Keratinocyte (primary cell): ENCODE data around the gene TRMT2B. TPM values are rescaled to one million over a fixed set of nuclear protein-coding genes. Genes with fewer than 3 reads are reported as not detected.

ENCODE experiments used
- DNase-seq: peaks from one replicate; pipeline ENCODE4 v3.0.0-alpha.2; 2011; ENCODE audit warnings: low read depth, missing footprints, low spot score
- FAIRE-seq: peaks from 2 replicates; lab custom pipeline; 2011; peaks lifted over from hg19 to GRCh38; lab: Jason Lieb, UNC
- H2AFZ ChIP-seq: 2 replicates; pipeline ENCODE4 v1.6.0; 2012; ENCODE audit warnings: low read length, control low read depth, inconsistent platforms; ENCODE audit not compliant: control insufficient read depth
- H3K27ac ChIP-seq: 2 replicates; pipeline ENCODE4 v1.5.1; 2011; ENCODE audit warnings: low read length; ENCODE audit not compliant: control insufficient read depth, insufficient read depth
- H3K27me3 ChIP-seq: 3 replicates; pipeline ENCODE4 v1.6.0; 2011; ENCODE audit warnings: low read length; ENCODE audit not compliant: control insufficient read depth, insufficient read depth; ENCODE audit errors: extremely low read depth
- H3K36me3 ChIP-seq, 2 experiments: 2 replicates in 1 of 2; 3 replicates in 1 of 2; pipeline ENCODE4 v1.5.1; 2011; ENCODE audit warnings: low read length in 2 of 2, mild to moderate bottlenecking in 1 of 2; ENCODE audit not compliant: control insufficient read depth in 2 of 2, insufficient read depth in 2 of 2; ENCODE audit errors: extremely low read depth in 1 of 2
- H3K4me1 ChIP-seq: 3 replicates; pipeline ENCODE4 v1.5.1; 2011; ENCODE audit warnings: low read length; ENCODE audit not compliant: control insufficient read depth, insufficient read depth; ENCODE audit errors: extremely low read depth
- H3K4me2 ChIP-seq: 3 replicates; pipeline ENCODE4 v1.6.0; 2011; ENCODE audit warnings: low read depth, low read length; ENCODE audit not compliant: control insufficient read depth, insufficient read depth; ENCODE audit errors: extremely low read depth
- H3K4me3 ChIP-seq, 3 experiments: fragments of 200-600 bp in 1 of 3; sonication (generic) in 1 of 3; 2 replicates in 2 of 3; 3 replicates in 1 of 3; pipeline ENCODE4 v1.5.1; 2011 to 2016; ENCODE audit warnings: low read length in 3 of 3, mild to moderate bottlenecking in 3 of 3, control low read depth in 2 of 3, inconsistent platforms in 1 of 3, low read depth in 1 of 3, mixed read lengths in 1 of 3, mixed run types in 1 of 3, moderate library complexity in 1 of 3; ENCODE audit not compliant: control insufficient read depth in 2 of 3, insufficient read depth in 2 of 3; ENCODE audit errors: extremely low read depth in 1 of 3
- H3K79me2 ChIP-seq: 2 replicates; pipeline ENCODE4 v1.6.0; 2012; ENCODE audit warnings: low read length; ENCODE audit not compliant: control insufficient read depth, insufficient read depth
- H3K9ac ChIP-seq: 3 replicates; pipeline ENCODE4 v1.6.0; 2011; ENCODE audit warnings: low read length; ENCODE audit not compliant: control insufficient read depth, insufficient read depth; ENCODE audit errors: extremely low read depth
- H3K9me1 ChIP-seq: 3 replicates; pipeline ENCODE4 v1.6.0; 2011; ENCODE audit warnings: low read length; ENCODE audit not compliant: control insufficient read depth, insufficient read depth; ENCODE audit errors: extremely low read depth
- H3K9me3 ChIP-seq: 2 replicates; pipeline ENCODE4 v1.5.1; 2012; ENCODE audit warnings: low read depth, low read length; ENCODE audit not compliant: control insufficient read depth
- H4K20me1 ChIP-seq: 3 replicates; pipeline ENCODE4 v1.6.0; 2011; ENCODE audit warnings: low read length; ENCODE audit not compliant: control insufficient read depth, insufficient read depth; ENCODE audit errors: extremely low read depth
- CTCF ChIP-seq, 3 experiments: IDR thresholded peaks in 1 of 3; conservative IDR thresholded peaks in 1 of 3; optimal IDR thresholded peaks in 1 of 3; 2 replicates in 2 of 3; 3 replicates in 1 of 3; pipeline versions ENCODE3 to v1.5.1; 2011; ENCODE audit warnings: low read length in 3 of 3, mild to moderate bottlenecking in 3 of 3, moderate library complexity in 2 of 3, control low read depth in 1 of 3, inconsistent platforms in 1 of 3; ENCODE audit not compliant: insufficient read depth in 2 of 3; ENCODE audit errors: extremely low read depth in 1 of 3
- EZH2 ChIP-seq: IDR thresholded peaks from one replicate; pipeline ENCODE4 v1.6.1; 2012; ENCODE audit warnings: inconsistent platforms, mild to moderate bottlenecking, low read length, moderate library complexity
- dilution Hi-C: fragments of 300-500 bp; cut with MboI; formaldehyde crosslinking; loops from one replicate; pipeline ENCODE4 v1.7.0; 2020; ENCODE audit warnings: low sequenced_read_pairs; ENCODE audit not compliant: extremely low pct_ligation_motif_present
- polyA plus RNA-seq, 5 experiments: library from polyadenylated mRNA; depleted of rRNA in 3 of 5; stranded (reverse) in 3 of 5; stranded (forward) in 1 of 5; unstranded in 1 of 5; fragments of >200 nt; gene quantifications; 1 replicate in 1 of 5; 2 replicates in 3 of 5; 3 replicates in 1 of 5; pipeline versions ENCODE4 v1.2.1 to v1.2.3, GENCODE V29; 2011 to 2012; ENCODE audit warnings: missing spikeins in 2 of 5, low read depth in 1 of 5, low replicate concordance in 1 of 5

Gene TRMT2B
- polyA plus RNA-seq, 1 donor (not counting 4 experiments of a cell fraction or from before 2014, with no cell fraction given): 12.1 TPM

GRCh38 chrX:100973411-100973810, 78.5 kb downstream of the TRMT2B start:
- DNase-seq: no peak
- Histone ChIP-seq H3K79me2 (no peaks in the 10 kb centered on the region), H3K27ac (no peak overlapping the region), H2AFZ (no peak overlapping the region), H3K4me2 (no peak overlapping the region), H3K36me3 (no peaks in the 10 kb centered on the region), H3K9me1 (no peaks in the 10 kb centered on the region), H3K27me3 (no peaks in the 10 kb centered on the region), H3K4me3 (no peak overlapping the region), H3K4me1 (no peaks in the 10 kb centered on the region), H3K9me3 (no peaks in the 10 kb centered on the region), H3K9ac (no peak overlapping the region), H4K20me1 (no peaks in the 10 kb centered on the region)
- dilution Hi-C loops: no loop called here
- FAIRE-seq: no peak
- TF ChIP-seq CTCF (optimal IDR thresholded peaks at IDR 0.05 in 1 of 3, IDR thresholded peaks at IDR 0.05 in 1 of 3, conservative IDR thresholded peaks at IDR 0.05 in 1 of 3; ENCODE audit: extremely low read depth in 1 of 3, insufficient read depth in 2 of 3, low read length in 3 of 3) (no peak), EZH2 (no peak)

DNA sequence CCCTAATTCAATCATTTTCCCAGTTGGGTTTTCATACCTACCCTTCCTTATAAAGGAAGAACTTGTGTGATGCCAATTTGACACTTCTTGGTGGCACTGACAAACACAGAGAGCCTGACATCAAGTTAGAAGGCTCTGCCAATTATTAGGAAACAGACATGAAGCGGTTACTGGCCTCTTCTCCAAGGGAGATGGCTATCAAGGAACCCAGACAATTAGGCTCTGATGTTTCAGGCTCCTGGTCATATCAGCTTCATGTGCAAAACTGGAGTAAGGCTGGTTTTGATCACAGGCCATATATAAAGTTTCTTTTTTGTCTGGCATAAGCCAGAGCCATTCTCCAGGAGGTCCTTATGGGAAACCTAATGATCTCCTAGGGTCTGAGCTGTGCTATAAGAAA, 82.0 kb downstream of the TRMT2B start:
- Histone ChIP-seq H3K4me3 (no peak overlapping the region), H3K9me3 (no peaks in the 10 kb centered on the region), H3K36me3 (no peaks in the 10 kb centered on the region), H3K27ac (no peak overlapping the region), H4K20me1 (no peaks in the 10 kb centered on the region), H3K4me1 (no peaks in the 10 kb centered on the region), H3K27me3 (no peaks in the 10 kb centered on the region), H3K9me1 (no peaks in the 10 kb centered on the region), H3K4me2 (no peak overlapping the region), H3K9ac (no peak overlapping the region), H2AFZ (no peak overlapping the region), H3K79me2 (no peaks in the 10 kb centered on the region)
- TF ChIP-seq EZH2 (no peak), CTCF (optimal IDR thresholded peaks at IDR 0.05 in 1 of 3, IDR thresholded peaks at IDR 0.05 in 1 of 3, conservative IDR thresholded peaks at IDR 0.05 in 1 of 3; ENCODE audit: extremely low read depth in 1 of 3, insufficient read depth in 2 of 3, low read length in 3 of 3) (no peak)
- FAIRE-seq: no peak
- dilution Hi-C loops: no loop called here
- DNase-seq: no peak
